Fibroblast of skin of scalp (primary cell): ENCODE data around the gene EML6.

ENCODE experiments used
- DNase-seq: peaks from one replicate; pipeline ENCODE4 v3.0.0-alpha.2; 2013

Gene EML6

GRCh38 chr2:55010915-55011314 is 287.5 kb downstream of the EML6 start:
- DNase-seq, result peak; percentile 59

- no peak for DNase-seq
These were observed 288.6 kb downstream of the EML6 start for GRCh38 chr2:55011831-55012671.

DNA sequence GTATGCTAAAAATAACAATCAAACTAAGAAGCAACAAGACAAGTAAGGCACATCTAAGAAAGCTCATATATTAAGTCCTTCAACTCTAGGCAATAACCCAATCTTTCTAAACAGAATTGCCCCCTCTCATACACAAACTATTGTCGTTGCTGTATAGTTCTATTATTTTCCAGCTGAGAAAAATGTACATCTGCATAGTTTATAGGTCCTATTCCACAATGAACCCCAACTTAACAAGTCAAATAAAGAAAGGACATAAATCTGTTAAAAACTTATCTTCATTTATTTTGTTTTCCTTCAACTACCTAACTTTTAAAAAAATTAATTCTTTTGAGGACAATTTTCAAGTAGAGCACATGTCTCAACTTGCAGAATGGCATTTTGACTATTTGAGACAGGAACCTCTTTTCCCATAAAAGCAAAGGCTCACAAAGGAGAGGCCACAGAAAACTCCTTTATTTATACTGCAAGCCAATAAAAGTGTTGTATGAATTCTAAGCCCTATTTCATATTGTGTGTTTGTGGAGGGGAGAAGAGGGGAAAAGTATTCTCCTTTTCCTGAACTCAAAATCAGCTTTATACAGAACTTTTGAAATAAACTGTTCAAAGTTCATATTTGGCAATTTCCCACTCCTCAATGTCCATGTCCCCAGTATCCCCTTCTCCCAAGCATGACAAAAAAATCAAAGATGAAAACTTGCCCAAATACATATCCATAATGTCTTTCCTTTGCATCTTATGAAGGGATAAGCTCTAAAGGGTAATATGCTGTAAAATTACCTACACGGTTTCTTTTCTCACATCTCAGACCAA is 289.4 kb downstream of the EML6 start:
- DNase-seq, result no peak

DNA sequence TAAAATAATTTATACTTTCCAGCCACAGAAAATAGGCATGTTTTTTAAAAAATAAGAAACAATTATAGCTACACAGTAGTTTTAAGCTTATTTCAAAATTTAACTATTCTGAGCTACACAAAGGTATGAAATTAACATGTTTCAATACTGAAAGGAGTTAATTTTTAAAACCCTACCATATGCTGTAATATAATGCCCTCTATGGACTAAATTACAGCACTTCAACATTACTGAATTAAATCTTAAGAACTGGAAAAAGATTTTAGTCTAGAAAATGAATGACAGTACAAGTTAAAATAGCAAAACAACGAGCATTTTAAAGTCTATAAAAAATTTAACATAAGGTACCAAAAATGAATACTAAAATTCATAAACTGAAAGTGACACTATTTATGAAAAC is 290.5 kb downstream of the EML6 start:
- DNase-seq, result no peak

GRCh38 chr2:55014962-55015939 is 291.8 kb downstream of the EML6 start:
- DNase-seq, result peak; percentile 80

DNA sequence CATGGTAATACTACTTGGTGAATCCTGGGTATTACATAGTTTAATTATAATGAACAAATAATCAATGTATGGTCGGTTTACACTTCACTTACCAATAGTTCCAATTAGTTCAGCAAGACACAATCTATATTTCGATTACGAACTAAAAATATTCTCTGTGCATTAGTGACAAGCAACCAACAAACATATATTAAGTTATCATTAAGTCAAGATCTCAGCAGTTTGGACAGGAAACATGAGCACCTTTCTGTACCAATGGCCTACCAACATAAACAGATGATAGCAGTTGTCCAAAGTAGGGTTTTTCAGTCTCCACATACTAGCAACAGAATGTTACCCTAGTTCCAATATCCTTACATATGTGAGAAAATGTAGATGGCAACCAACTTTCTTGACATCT is 294.0 kb downstream of the EML6 start:
- DNase-seq, result no peak

GRCh38 chr2:55017880-55018279 is 294.4 kb downstream of the EML6 start:
- DNase-seq, result no peak

- no peak for DNase-seq
These were observed 295.2 kb downstream of the EML6 start for GRCh38 chr2:55018619-55019018.

DNA sequence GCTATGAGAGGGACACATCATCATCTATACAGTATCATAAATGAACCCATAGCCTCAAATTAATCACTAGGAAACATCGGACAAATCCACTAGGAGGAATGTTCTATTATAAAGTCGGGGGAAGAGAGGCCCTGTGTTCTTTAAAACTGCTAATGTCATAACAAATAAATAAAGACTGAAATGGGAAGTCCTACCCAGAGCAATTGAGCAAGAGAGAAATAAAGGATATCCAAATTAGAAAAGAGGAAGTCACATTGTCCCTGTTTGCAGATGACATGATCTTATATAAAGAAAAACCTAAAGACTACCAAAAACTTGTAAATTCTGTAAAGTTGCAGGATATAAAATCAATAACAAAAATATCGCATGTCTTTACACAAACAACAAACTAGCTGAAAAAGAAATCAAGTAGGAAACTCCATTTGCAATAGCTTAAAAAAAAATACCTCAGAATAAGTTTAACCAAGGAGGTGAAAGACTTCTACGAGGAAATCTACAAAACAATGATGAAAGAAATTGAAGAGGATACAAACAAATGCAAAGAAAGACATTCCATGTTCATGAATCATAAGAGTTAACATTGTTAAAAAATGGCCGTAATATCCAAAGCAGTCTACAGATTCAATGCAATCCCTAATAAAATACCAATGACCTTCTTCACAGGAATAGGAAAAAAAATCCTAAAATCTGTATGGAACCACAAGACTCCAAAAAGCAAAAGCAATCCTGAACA is 296.2 kb downstream of the EML6 start:
- peak; percentile 27 for DNase-seq
